Motor neuron (in vitro differentiated cells): ENCODE measurements around the gene PCIF1. TPM values are rescaled to one million over a fixed set of nuclear protein-coding genes. Genes with fewer than 3 reads are reported as not detected.

Experiments used
- ATAC-seq, 8 experiments: fragments of 200-7000 bp; cut with Tn5 transposase; replicated peaks in 6 of 8; 2 replicates each; pipeline ENCODE4 v1.8.0; 2021; ENCODE audit warnings: mild to moderate bottlenecking in 8 of 8, moderate library complexity in 8 of 8
- H3K27ac ChIP-seq, 2 donors: fragments of 250-450 bp; sonication (Bioruptor Pico); 2 replicates each; pipeline ENCODE4 v1.9.0; 2021; ENCODE audit warnings: antibody characterized with exemption in 2 of 2, mild to moderate bottlenecking in 2 of 2, moderate library complexity in 1 of 2
- H3K4me1 ChIP-seq, 2 donors: fragments of 250-450 bp; sonication (Bioruptor Pico); replicated peaks in 1 of 2; 2 replicates each; pipeline ENCODE4 v1.6.1; 2021; ENCODE audit warnings: antibody characterized with exemption in 2 of 2, mild to moderate bottlenecking in 2 of 2, moderate library complexity in 1 of 2
- H3K4me3 ChIP-seq, 5 donors: fragments of 250-450 bp; sonication (Bioruptor Pico); 2 replicates each; pipeline ENCODE4 v1.9.0; 2021; ENCODE audit warnings: antibody characterized with exemption in 5 of 5, mild to moderate bottlenecking in 5 of 5, moderate library complexity in 4 of 5
- WGBS, 10 experiments: fragments of 450-650 bp; shearing (Covaris generic); methylation state at CpG; one replicate each; pipeline ENCODE4 v1.0.0; 2022; 5-methylcytosine and 5-hydroxymethylcytosine counted together
- in situ Hi-C, 9 experiments: fragments of 400-800 bp; cut with MboI; loops; one replicate each; pipeline ENCODE4 v1.15.0; 2021; ENCODE audit warnings: low sequenced_read_pairs in 9 of 9, low pct_unique_long_range_greater_than_20kb in 2 of 9; ENCODE audit not compliant: unreplicated experiment in 9 of 9
- total RNA-seq, 8 experiments: library from RNA; unstranded; fragments of 300-600 nt; gene quantifications; 2 replicates each; pipeline versions ENCODE4 v1.2.3 to v1.2.4, GENCODE V29; 2022

The PCIF1 gene
- total RNA-seq, 8 experiments from 2014 or later: 6.7 to 58.9 (median 20.4) TPM

DNA sequence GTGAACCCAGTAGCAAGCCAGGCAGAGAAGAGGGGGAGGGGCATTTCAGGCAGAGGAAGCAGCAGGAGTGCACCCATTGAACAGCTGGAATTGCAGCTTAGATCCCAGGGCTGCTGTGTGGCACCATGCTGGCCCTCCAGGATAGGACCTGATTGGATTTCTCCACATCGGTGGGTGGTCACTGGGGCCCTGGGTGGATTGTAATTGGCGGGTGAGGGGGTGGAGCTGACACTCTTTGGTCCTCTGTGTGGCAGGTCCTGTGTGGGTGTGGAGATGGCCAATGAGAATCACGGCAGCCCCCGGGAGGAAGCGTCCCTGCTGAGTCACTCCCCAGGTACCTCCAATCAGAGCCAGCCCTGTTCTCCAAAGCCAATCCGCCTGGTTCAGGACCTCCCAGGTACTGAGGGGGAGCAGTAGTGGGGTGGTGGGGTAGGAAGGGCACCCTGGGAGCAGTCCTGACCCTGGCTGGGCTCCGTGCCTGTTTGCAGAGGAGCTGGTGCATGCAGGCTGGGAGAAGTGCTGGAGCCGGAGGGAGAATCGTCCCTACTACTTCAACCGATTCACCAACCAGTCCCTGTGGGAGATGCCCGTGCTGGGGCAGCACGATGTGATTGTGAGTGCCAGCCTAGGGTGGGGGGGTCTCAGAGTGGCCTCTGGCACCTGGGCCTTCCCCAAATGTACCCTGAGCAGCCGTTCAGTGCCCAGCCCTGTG is 4.4 kb downstream of the PCIF1 start:
- WGBS, 10 experiments: 86 to 100% (median 95%) methylated on average over 1 to 6 of the region's 13 CpGs; no CpG with 5 or more reads in 4 of the 10 experiments
- Histone ChIP-seq H3K27ac (no peak overlapping the region), H3K4me1 (peaks cover 0 to 4% of the 10 kb centered on the region in 2 donors), H3K4me3 (no peak overlapping the region)
- in situ Hi-C loops: no loop called here
- ATAC-seq: no peak

DNA sequence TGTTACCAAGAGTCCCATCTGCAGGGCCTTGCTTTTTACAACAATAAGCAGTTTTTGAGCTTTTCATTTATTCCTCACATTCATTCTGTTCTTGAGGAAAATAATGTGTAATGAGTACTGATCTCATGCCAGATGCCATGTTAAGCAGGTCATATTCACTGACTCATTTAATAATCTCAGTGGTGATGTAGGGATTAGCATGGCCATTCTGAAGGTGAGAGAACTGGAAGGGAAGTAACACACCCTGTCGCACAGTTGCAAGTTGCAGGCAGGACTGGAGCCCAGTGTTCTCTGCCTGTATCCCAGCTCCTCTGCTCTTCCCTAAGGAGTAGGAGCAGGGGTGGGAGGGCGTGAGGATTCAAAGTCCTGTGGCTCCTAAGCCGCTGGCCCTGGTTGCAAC is 5.6 kb downstream of the PCIF1 start:
- no peak for ATAC-seq
- H3K4me3 ChIP-seq: no peak overlapping the region
- WGBS, 10 experiments: 20 to 100% (median 87%) methylated on average over 1 to 3 of the region's 3 CpGs; no CpG with 5 or more reads in 7 of the 10 experiments
- no peak overlapping the region for H3K27ac ChIP-seq
- in situ Hi-C loops: no loop called here
- H3K4me1 ChIP-seq: peaks cover 0 to 4% of the 10 kb centered on the region in 2 donors

DNA sequence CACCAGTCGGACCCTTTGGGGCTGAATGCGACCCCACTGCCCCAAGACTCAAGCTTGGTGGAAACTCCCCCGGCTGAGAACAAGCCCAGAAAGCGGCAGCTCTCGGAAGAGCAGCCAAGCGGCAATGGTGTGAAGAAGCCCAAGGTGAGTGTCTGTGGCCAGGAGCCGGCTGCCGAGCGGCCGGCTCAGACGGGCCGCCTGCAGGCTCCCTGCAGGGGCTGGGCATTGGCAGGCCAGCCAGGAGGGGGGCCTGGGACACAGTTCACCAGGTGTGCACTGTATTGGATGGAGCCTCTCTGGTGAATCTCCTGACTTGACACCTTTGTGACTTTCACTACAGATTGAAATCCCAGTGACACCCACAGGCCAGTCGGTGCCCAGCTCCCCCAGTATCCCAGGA is 6.0 kb downstream of the PCIF1 start:
- no peak overlapping the region for H3K4me3 ChIP-seq
- H3K27ac ChIP-seq: no peak overlapping the region
- peaks cover 0 to 4% of the 10 kb centered on the region in 2 donors for H3K4me1 ChIP-seq
- in situ Hi-C loops: no loop called here
- peak in 1 of 8 experiments; percentile 15 for ATAC-seq
- 87 to 93% methylated on average over 8 to 9 of the region's 13 CpGs; no CpG with 5 or more reads in 8 of the 10 experiments for WGBS, 10 experiments

DNA sequence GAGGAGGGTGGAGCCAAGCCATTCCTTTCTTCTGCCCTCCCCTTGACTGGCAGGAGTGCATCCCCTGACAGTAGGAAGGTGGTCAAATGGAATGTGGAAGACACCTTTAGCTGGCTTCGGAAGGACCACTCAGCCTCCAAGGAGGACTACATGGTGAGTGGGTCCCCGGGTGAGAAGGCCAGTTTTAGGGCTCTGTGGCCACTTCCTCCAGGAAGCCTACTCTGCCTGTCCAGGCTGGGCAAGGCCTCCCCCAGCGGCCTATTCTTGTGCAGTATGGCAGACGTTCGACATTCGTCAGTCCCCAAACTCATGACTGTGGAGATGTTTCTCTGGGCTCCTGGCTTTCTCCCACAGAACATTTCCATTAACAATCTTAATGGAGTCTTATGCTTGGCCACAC is 9.1 kb downstream of the PCIF1 start:
- Histone ChIP-seq H3K4me3 (no peak overlapping the region), H3K27ac (no peak overlapping the region), H3K4me1 (no peaks in the 10 kb centered on the region)
- in situ Hi-C loops: no loop called here
- no peak for ATAC-seq
- WGBS, 10 experiments: 79 to 100% (median 97%) methylated on average over 1 to 2 of the region's 6 CpGs; no CpG with 5 or more reads in 6 of the 10 experiments

DNA sequence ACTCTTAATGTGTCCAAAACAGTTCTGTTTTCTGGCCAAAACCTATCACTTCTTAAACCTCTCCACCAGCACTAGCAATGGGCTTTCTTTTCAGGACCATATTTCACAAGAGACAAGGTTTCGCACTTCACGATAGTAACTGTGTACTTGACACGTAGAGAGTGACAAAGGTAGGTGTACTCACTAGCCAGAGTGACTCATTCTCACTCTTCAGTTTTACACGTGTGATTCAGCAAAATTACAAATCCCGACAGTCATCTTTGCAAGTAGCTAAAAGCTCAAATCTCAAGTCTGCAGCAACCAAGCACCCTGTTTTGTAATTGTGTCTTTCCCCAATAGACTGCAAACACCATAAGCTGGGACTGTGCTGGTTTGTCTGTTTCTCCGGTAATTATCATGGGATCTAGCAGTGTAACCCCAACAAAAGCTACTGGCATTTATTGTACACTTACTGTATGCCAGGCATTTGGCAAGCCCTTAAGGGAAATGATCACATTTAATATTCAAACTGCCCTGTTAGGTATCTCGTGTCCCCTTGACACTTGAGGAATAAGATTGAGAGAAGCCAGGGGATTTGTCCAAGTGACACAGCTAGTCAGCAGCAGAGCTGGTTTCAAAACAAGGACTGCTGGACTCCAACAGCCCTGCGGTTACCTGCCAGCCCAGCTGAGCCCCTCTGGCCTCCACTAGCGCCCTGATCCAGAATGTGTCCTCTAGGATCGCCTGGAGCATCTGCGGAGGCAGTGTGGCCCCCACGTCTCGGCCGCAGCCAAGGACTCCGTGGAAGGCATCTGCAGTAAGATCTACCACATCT is 9.9 kb downstream of the PCIF1 start:
- no peak overlapping the region for H3K4me3 ChIP-seq
- 61 to 95% (median 88%) methylated on average over 3 to 11 of the region's 15 CpGs for WGBS, 10 experiments
- H3K27ac ChIP-seq: no peak overlapping the region
- H3K4me1 ChIP-seq: no peaks in the 10 kb centered on the region
- peak in 2 of 8 experiments; percentile 7 to 12 for ATAC-seq
- in situ Hi-C loops: no loop called here

DNA sequence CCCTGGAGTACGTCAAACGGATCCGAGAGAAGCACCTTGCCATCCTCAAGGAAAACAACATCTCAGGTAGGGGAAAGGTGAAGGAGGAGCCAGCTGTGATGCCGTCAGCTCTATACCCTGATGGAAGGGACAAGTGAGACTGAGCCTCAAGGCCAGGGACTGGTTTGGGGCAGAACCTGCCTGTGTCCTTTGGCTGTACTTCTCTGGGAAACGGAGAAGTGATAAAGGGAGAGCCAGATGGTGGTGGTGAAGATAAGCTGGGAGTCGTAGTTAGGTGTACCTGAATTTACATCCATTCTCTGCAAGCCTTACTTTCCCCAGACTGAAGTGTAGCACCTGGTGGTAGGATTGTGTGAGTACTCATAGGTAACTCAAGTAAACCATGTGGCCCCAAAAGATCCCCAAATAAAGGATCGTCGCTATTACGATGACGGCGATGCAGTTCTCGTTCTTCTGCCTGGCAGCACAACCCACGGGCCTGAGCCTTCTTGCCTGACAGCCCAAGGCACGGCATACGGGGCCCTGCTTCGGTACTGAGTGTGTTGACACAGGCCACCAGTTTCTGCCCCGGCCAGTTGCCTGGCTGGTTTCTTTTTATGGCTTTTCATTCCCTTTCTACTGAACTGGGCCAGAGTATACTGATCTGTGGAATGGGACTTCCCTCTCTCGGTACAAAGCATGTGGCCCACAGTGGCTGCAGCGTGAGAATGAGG is 10.6 kb downstream of the PCIF1 start:
- Histone ChIP-seq H3K4me3 (no peak overlapping the region), H3K27ac (no peak overlapping the region), H3K4me1 (no peaks in the 10 kb centered on the region)
- in situ Hi-C loops: no loop called here
- ATAC-seq: no peak
- WGBS, 10 experiments: 54 to 97% (median 91%) methylated on average over 1 to 16 of the region's 19 CpGs

DNA sequence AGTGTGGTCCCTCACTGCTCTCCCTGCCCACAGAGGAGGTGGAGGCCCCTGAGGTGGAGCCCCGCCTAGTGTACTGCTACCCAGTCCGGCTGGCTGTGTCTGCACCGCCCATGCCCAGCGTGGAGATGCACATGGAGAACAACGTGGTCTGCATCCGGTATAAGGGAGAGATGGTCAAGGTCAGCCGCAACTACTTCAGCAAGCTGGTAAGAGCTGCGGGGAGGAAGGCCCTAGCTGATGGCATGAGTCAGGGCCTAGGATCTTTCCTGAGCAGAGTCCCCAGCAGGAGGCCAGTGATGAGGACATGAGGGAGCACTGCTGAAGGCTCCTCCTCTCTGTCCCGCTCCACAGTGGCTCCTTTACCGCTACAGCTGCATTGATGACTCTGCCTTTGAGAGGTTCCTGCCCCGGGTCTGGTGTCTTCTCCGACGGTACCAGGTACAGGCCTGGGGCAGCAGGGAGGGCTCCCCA is 11.2 kb downstream of the PCIF1 start:
- in situ Hi-C loops: no loop called here
- 80 to 100% (median 86%) methylated on average over 1 to 6 of the region's 13 CpGs; no CpG with 5 or more reads in 2 of the 10 experiments for WGBS, 10 experiments
- no peaks in the 10 kb centered on the region for H3K4me1 ChIP-seq
- no peak overlapping the region for H3K4me3 ChIP-seq
- ATAC-seq: peak in 4 of 8 experiments; percentile 4 to 35 (median 20)
- no peak overlapping the region for H3K27ac ChIP-seq

DNA sequence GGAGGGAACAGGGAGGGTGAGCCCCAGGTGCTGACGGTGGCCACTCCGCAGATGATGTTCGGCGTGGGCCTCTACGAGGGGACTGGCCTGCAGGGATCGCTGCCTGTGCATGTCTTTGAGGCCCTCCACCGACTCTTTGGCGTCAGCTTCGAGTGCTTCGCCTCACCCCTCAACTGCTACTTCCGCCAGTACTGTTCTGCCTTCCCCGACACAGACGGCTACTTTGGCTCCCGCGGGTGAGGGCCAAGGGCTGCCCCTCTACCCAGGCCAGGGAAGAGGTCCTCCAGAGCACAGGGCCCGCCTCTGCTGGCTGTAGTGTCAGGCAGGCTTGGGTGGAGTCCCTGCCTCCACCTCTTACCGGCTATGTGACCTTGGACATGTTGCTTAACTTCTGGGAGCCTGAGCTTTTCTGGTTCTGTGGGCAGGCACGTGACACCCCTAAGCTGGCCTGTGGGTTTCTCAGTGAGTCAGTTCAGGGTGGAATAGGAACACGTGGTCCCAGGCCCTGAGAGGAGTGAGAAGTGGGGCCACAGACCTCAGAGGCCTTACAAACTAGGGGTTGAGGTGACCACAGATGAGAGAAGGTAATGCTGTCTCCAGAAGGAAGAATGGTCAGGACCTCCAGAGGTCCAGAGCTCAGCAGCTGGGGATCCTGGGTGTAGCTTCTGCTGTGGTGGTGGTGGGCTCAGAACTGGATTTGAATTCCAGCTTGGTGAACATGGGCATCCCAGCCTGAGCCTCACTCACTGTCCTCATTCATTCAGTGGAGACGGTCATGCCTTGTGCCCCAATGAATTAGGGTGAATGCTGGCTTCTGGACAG is 11.9 kb downstream of the PCIF1 start:
- Histone ChIP-seq H3K4me1 (no peaks in the 10 kb centered on the region), H3K27ac (no peak overlapping the region), H3K4me3 (no peak overlapping the region)
- ATAC-seq: peak in 3 of 8 experiments; percentile 6 to 63 (median 54)
- 80 to 100% (median 88%) methylated on average over 1 to 5 of the region's 20 CpGs; no CpG with 5 or more reads in 7 of the 10 experiments for WGBS, 10 experiments
- in situ Hi-C loops: no loop called here

DNA sequence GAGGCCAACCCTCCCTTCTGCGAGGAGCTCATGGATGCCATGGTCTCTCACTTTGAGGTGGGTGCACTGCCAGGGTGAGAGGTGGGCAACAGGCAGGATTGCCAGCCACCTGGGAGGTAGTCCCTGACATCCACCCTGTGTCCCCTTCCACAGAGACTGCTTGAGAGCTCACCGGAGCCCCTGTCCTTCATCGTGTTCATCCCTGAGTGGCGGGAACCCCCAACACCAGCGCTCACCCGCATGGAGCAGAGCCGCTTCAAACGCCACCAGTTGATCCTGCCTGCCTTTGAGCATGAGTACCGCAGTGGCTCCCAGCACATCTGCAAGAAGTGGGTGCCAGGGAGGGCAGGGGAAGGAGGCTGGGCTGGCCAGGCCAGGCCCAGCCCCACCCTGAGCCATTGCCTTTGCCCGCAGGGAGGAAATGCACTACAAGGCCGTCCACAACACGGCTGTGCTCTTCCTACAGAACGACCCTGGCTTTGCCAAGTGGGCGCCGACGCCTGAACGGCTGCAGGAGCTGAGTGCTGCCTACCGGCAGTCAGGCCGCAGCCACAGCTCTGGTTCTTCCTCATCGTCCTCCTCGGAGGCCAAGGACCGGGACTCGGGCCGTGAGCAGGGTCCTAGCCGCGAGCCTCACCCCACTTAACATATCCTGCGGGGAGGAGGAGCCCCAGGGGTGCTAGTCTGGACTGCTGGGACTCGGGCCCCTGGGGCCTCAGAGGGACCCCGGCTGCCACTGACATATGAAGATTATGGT is 12.8 kb downstream of the PCIF1 start:
- Histone ChIP-seq H3K4me3 (no peak overlapping the region), H3K27ac (no peak overlapping the region), H3K4me1 (no peaks in the 10 kb centered on the region)
- in situ Hi-C loops: no loop called here
- 60 to 100% (median 92%) methylated on average over 1 to 18 of the region's 29 CpGs; no CpG with 5 or more reads in 4 of the 10 experiments for WGBS, 10 experiments
- ATAC-seq: peak in 4 of 8 experiments; percentile 5 to 22 (median 10)

DNA sequence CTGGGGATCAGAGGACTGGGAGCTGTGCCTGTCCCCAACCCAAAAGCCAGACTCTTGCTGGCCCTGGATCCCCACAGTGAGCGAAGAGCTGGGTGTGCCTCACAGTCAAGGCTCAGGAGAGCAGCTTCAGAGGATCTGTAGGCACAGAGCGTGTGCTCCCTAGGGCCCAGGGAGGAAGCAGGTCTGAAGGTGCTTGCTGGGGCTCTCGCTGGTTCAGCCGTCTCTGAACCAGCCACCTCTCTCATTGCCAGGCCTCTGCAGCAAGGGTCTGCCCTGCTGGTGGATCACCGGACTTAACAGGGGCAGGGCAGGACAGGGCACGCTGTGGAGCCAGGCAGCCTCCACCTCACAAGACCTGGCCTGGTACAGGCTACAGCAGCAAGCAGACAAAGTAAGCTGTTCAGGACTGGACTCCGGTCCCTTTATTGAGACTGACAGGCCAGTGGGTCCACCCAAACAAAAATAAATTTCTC is 13.8 kb downstream of the PCIF1 start:
- in situ Hi-C loops: no loop called here
- H3K4me1 ChIP-seq: no peaks in the 10 kb centered on the region
- peak in 2 of 8 experiments; percentile 5 to 17 for ATAC-seq
- WGBS, 10 experiments: 80 to 96% (median 90%) methylated on average over 2 to 4 of the region's 7 CpGs; no CpG with 5 or more reads in 7 of the 10 experiments
- H3K27ac ChIP-seq: peak overlapping the region in 1 of 2 donors; percentile 23
- H3K4me3 ChIP-seq: no peak overlapping the region

DNA sequence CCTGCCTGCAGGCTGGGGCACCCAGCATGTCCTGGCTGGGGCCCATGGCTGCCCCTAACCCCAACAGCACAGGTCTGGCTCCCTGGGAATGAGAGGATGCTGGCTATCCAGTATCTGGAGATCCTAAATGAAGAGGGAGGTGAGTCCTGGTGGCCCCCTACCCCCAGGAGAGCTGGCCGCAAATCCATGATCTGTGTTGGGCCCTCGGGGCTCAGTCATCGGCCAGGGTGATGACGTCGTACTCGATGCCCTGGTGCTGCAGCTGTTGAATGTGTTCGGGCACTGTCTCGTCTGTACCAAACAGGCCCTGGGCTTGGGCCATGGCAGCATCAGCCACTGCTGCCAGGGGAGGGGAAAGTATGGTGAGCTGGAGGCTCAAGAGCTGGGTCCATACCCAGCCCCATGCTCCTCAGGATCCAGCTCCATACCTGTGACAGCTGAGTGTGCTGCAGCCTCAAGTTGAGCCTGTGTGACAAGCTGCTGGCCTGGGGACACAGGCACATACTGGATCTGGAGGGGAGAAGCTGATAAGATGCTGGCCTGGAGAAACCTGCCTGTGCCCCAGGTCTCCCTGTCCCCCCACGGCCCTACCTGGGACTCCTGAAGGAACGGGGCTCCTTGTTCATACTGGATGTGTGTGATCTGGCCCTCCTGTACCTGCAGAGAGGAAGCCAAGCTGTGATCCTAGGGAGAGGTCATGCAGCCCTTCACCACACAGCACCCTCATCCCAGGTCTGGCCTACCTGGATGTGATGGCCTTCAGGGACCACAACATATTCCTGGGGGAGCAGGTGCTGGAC is 14.5 kb downstream of the PCIF1 start:
- no peaks in the 10 kb centered on the region for H3K4me1 ChIP-seq
- peak overlapping the region in 1 of 2 donors; percentile 23 for H3K27ac ChIP-seq
- in situ Hi-C loops: no loop called here
- no peak overlapping the region for H3K4me3 ChIP-seq
- WGBS, 10 experiments: 90 to 100% (median 95%) methylated on average over 1 to 3 of the region's 10 CpGs; no CpG with 5 or more reads in 6 of the 10 experiments
- peak in 2 of 8 experiments; percentile 11 to 12 for ATAC-seq
